Mucosa of descending colon (tissue), 3 donors: ENCODE results near the gene TRIM37. TPM values are rescaled to one million over a fixed set of nuclear protein-coding genes. Genes with fewer than 3 reads are reported as not detected.
A peak's percentile ranks its signal among the peaks of the same experiment; 100 is the strongest.

Experiments used
- ATAC-seq: fragments of 200-7000 bp; cut with Tn5 transposase; one replicate; pipeline ENCODE4 v1.9.1; 2020; ENCODE audit warnings: mild to moderate bottlenecking, moderate library complexity
- DNase-seq, 3 donors: peaks; one replicate each; pipeline ENCODE4 v3.0.0-alpha.2; 2020
- H3K36me3 ChIP-seq: fragments of 200-600 bp; one replicate; pipeline ENCODE4 v1.8.0; 2021; ENCODE audit warnings: low read depth, mild to moderate bottlenecking
- H3K4me1 ChIP-seq: fragments of 200-600 bp; one replicate; pipeline ENCODE4 v1.8.0; 2021; ENCODE audit warnings: low read depth, mild to moderate bottlenecking
- H3K4me3 ChIP-seq: fragments of 200-600 bp; one replicate; pipeline ENCODE4 v1.8.0; 2021; ENCODE audit warnings: mild to moderate bottlenecking
- H3K9me3 ChIP-seq: fragments of 200-600 bp; one replicate; pipeline ENCODE4 v1.8.0; 2021; ENCODE audit warnings: mild to moderate bottlenecking
- CTCF ChIP-seq: fragments of 200-600 bp; IDR thresholded peaks from one replicate; pipeline ENCODE4 v1.8.0; 2022; ENCODE audit warnings: antibody characterized with exemption, mild to moderate bottlenecking
- intact Hi-C, 2 donors: fragments of 100-400 bp; cut with DNase I in 1 of 2; cut with micrococcal nuclease in 1 of 2; formaldehyde crosslinking; loops; one replicate each; pipeline versions ENCODE4 v1.11.0 to v1.11.1; 2022; cut with DNase I, micrococcal nuclease
- total RNA-seq, 3 donors: library from RNA; stranded (reverse); fragmentation: NEBNext Ultra II Directional in 2 of 3; extraction: Animal tissue kit (Norgen Biotek cat#: 25700) in 2 of 3; gene quantifications; one replicate each; pipeline versions ENCODE4 v1.2.1 to v1.2.4, GENCODE V29; 2021 to 2023
- donor health status: DM: no; HTN: no; CAD: no; lungs with moderate emphysema.
- donor health status: DM: no; HTN: no; CAD: no.
- donor health status: DM: no; HTN: yes; CAD: no.

TRIM37 gene
- total RNA-seq, 3 donors from 2014 or later: 11.4 to 24.6 (median 14.5) TPM

- H3K9me3 ChIP-seq: no peaks in the 10 kb centered on the region
- no peak overlapping the region for H3K4me3 ChIP-seq
- intact Hi-C loops: no loop called here
- ATAC-seq (no peak), DNase-seq (no peak)
- no peak for TF ChIP-seq CTCF
- H3K36me3 ChIP-seq: no peaks in the 10 kb centered on the region
- no peaks in the 10 kb centered on the region for H3K4me1 ChIP-seq
Observed at GRCh38 chr17:59126809-59127417, 20.2 kb upstream of the TRIM37 start.

- TF ChIP-seq CTCF: no peak
- no peak for DNase-seq
- H3K9me3 ChIP-seq: no peaks in the 10 kb centered on the region
- no peak overlapping the region for H3K4me3 ChIP-seq
- no peaks in the 10 kb centered on the region for H3K36me3 ChIP-seq
- no peaks in the 10 kb centered on the region for H3K4me1 ChIP-seq
- intact Hi-C loops: no loop called here
- peak; percentile 87 for ATAC-seq
Observed at GRCh38 chr17:59124665-59125064, 18.0 kb upstream of the TRIM37 start.

- no peaks in the 10 kb centered on the region for H3K9me3 ChIP-seq
- H3K36me3 ChIP-seq: no peaks in the 10 kb centered on the region
- H3K4me3 ChIP-seq: no peak overlapping the region
- no peaks in the 10 kb centered on the region for H3K4me1 ChIP-seq
- DNase-seq (no peak), ATAC-seq (no peak)
- TF ChIP-seq CTCF: no peak
- intact Hi-C loops: no loop called here
Observed at GRCh38 chr17:59121901-59122480, 15.3 kb upstream of the TRIM37 start.

- Histone ChIP-seq H3K4me1 (no peaks in the 10 kb centered on the region), H3K36me3 (no peaks in the 10 kb centered on the region), H3K4me3 (no peak overlapping the region), H3K9me3 (no peaks in the 10 kb centered on the region)
- ATAC-seq: no peak
- no peak for DNase-seq
- intact Hi-C loops: no loop called here
- no peak for TF ChIP-seq CTCF
Observed at GRCh38 chr17:59115474-59115873, 8.8 kb upstream of the TRIM37 start.

- intact Hi-C loops: no loop called here
- no peak for ATAC-seq
- Histone ChIP-seq H3K4me1 (no peaks in the 10 kb centered on the region), H3K36me3 (no peaks in the 10 kb centered on the region), H3K9me3 (no peaks in the 10 kb centered on the region), H3K4me3 (no peak overlapping the region)
- TF ChIP-seq CTCF: no peak
- DNase-seq: no peak
Observed at GRCh38 chr17:59111539-59111938, 4.9 kb upstream of the TRIM37 start.
